Suppressor macrophage treated with lipopolysaccharide for 4 hours (primary cell): Measurements from ENCODE around the gene EDC4.
A peak's percentile ranks its signal among the peaks of the same experiment; 100 is the strongest.
"Not testable (repeated sequence)": the region's sequence is repeated elsewhere in the genome, so short reads cannot be mapped to it uniquely, and the experiment has no call there.

Experiments
- DNase-seq: peaks from one replicate; pipeline ENCODE4 v3.0.0-alpha.2; 2020

Gene EDC4

DNA sequence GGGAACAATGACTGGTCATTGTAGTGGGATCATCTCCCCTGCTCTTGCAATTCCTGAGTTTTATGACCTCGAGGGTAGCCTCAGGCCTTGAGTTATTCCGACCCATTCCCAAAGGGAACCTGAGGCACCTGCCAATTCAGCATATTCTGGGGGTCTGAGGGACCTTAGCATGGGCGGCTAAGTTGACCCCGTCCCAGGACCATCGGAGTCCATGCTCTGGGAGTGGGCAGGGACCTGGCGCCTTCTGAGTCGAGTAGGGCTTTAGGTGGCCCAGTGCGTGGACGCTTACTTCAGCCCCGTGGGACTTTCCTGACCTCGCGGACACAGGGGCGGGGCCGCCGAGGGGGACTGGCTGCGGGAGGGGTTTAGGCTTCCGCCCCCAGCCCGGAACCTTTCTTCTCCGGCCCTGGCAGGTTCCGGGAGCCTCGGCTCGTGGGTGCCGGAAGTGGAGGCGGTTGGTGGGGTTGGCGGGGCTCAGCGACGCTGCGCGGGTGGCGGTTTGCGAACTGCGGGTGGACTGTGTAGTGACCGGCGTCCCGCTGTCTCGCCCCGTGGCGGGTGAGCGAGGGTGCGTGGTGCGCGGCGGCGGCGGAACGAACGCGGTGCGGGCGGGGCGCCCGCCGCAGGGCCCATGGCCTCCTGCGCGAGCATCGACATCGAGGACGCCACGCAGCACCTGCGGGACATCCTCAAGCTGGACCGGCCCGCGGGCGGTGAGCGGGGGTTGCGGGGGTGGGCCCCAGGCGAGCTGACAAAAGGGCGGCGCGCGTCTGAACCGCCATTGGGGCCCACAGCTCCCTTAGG lies at the start of gene EDC4:
EDC4 (plus strand) TSS at position 422 of the 804 bp plus-strand sequence; CDS start at position 632, 210 bp downstream.
- peak; percentile 94 for DNase-seq

DNA sequence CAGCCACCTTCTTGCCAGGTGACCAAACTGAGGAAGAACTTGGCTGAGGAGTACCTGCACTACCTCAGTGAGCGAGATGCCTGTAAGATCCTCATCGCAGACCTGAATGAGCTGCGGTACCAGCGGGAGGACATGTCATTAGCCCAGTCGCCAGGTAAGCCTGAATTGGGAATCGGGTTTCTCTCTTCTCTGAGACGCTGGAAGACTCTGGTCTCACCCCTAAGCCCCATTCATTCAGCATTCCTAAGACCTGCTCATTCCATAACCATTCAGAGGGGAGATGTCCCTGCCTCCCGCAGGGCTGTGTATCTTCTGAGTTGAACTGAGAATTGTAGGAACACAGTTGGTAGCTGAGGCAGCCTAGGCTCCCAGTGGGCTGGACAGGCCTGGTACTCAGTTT lies 47.7 kb upstream of the EDC4 start:
- DNase-seq, result no peak

DNA sequence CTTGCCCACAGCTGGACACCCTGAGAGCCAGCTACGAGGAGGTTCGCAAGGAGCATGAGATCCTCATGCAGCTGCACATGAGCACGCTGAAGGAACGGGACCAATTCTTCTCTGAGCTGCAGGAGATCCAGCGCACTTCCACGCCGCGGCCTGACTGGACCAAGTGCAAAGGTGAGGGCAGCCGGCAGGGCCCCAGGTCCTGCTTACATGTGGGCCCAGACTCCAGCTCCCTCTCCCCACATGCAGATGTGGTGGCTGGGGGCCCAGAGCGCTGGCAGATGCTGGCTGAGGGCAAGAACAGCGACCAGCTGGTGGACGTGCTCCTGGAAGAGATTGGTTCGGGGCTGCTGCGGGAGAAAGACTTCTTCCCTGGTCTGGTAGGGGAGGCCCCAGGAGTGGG lies 46.9 kb upstream of the EDC4 start:
- DNase-seq, result no peak

GRCh38 chr16:67828651-67829050 lies 44.2 kb upstream of the EDC4 start:
- DNase-seq, result no peak

- peak; percentile 22 for DNase-seq
These were observed 39.8 kb upstream of the EDC4 start for GRCh38 chr16:67833030-67833414.

DNA sequence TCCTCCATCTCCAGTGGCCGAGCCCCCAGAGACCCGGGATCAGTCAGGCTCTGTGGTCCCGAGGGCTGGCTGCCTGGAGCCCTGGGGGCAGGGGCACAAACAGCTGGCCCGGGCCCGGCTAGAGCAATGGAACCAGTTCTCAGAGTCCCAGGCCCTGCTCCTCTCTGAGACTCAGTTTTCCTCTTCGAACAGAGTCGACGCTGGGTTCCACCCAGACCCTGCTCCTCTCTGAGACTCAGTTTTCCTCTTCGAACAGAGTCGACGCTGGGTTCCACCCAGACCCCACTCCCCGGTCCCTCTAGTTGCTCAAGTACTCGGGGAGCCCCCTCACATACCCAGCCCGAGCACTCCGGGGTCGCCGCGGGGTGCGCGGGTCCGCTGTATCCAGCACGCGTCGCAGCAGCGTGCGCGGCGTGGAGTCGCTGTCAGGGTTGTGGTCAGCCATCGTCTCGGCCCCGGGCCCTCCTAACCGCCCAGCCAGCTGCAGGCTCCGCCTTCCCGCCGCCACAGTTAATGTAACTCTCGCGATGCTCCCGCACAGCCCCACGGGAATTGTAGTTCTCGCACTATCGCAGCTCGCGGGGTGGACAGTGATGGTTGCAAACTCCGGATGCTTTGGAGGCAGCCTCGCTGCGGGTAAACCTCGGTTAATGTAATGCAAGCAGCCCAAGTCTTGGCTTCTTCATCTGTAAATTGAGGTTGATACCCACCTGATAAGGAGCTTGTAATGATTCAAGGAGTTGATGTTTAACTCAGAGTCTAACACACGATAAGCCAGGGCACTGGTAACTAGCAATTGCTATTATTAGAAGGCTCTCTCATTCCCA lies 39.2 kb upstream of the EDC4 start:
- DNase-seq, result peak; percentile 95

GRCh38 chr16:67834242-67834614 lies 38.6 kb upstream of the EDC4 start:
- no peak for DNase-seq

- DNase-seq, result not testable (repeated sequence)
These were observed 35.7 kb upstream of the EDC4 start for GRCh38 chr16:67837190-67837589.

GRCh38 chr16:67837811-67838210 lies 35.0 kb upstream of the EDC4 start:
- no peak for DNase-seq

GRCh38 chr16:67841198-67841815 lies 31.5 kb upstream of the EDC4 start:
- DNase-seq, result no peak

- DNase-seq, result peak; percentile 98
These were observed 30.9 kb upstream of the EDC4 start, which contains the start of gene THAP11 for GRCh38 chr16:67841816-67842508. Gene THAP11, plus strand, starts transcription at chr16:67842320. Its CDS starts 235 bp downstream, at chr16:67842555.

DNA sequence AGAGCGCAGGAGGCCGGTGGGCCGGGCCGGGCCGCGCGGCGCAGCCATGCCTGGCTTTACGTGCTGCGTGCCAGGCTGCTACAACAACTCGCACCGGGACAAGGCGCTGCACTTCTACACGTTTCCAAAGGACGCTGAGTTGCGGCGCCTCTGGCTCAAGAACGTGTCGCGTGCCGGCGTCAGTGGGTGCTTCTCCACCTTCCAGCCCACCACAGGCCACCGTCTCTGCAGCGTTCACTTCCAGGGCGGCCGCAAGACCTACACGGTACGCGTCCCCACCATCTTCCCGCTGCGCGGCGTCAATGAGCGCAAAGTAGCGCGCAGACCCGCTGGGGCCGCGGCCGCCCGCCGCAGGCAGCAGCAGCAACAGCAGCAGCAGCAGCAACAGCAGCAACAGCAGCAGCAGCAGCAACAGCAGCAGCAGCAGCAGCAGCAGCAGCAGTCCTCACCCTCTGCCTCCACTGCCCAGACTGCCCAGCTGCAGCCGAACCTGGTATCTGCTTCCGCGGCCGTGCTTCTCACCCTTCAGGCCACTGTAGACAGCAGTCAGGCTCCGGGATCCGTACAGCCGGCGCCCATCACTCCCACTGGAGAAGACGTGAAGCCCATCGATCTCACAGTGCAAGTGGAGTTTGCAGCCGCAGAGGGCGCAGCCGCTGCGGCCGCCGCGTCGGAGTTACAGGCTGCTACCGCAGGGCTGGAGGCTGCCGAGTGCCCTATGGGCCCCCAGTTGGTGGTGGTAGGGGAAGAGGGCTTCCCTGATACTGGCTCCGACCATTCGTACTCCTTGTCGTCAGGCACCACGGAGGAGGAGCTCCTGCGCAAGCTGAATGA lies 30.1 kb upstream of the EDC4 start:
- peak; percentile 52 for DNase-seq

- DNase-seq, result no peak
These were observed 29.5 kb upstream of the EDC4 start for GRCh38 chr16:67843343-67843765.

GRCh38 chr16:67844497-67844896 lies 28.4 kb upstream of the EDC4 start:
- no peak for DNase-seq

GRCh38 chr16:67845291-67846062 lies 27.4 kb upstream of the EDC4 start:
- peak; percentile 19 for DNase-seq

- DNase-seq, result no peak
These were observed 26.9 kb upstream of the EDC4 start for GRCh38 chr16:67846063-67846319.

GRCh38 chr16:67846320-67847063 lies 26.4 kb upstream of the EDC4 start, which contains the start of gene NUTF2:
Gene NUTF2, plus strand, starts transcription at chr16:67846933. Its CDS starts 18,198 bp downstream, at chr16:67865131.
- peak; percentile 96 for DNase-seq

DNA sequence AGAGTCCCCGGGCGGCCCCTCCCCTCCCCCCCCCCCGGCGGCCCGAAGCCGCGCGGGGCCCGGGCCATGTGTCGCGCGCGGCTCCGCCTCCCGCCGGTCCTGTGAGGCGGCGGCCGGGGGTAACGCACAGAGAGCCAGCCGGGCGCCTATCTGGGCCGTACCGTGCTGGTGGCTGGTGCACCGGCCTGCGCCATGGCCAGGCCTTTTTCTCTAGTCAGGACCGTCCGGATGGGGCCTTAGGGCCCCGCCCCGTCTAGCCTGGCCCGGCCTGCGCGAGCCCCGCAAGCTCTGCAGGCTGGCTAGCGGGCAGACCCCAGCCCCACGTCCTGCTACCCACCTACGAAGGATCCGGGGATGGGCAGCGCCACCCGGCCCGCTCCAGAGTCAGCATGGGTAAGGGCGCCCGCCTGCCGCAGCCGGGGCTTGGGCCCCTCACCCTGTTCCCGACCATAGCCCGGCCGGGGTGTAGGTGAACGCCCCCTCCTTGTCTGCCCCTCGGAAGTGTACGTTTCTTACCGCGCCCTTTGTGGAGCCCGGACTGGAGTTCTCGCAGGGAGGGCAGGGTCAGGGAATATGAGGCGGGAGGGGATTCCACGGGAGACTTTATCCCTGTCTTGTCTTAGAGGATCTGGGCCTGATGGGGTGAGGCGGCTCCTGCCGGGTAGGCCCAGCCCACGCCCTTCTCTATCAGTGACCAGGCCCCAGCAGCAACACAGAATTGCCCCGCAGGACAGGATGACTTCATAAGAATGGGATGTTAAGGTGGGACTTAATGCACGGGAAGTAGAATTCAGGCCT lies 25.6 kb upstream of the EDC4 start, which contains the start of gene CENPT:
CENPT (minus strand) TSS at position 630 of the 798 bp plus-strand sequence. CDS start 13,834 bp downstream, outside the sequence.
- DNase-seq, result peak; percentile 74

GRCh38 chr16:67848118-67848517 lies 24.7 kb upstream of the EDC4 start:
- DNase-seq, result no peak
